Measurements from ENCODE around the gene ZNF316. TPM values are rescaled to one million over a fixed set of nuclear protein-coding genes. Genes with fewer than 3 reads are reported as not detected.

Gene ZNF316
- total RNA-seq, result 10 to 100 TPM; 42.6 to 43.7 TPM

DNA sequence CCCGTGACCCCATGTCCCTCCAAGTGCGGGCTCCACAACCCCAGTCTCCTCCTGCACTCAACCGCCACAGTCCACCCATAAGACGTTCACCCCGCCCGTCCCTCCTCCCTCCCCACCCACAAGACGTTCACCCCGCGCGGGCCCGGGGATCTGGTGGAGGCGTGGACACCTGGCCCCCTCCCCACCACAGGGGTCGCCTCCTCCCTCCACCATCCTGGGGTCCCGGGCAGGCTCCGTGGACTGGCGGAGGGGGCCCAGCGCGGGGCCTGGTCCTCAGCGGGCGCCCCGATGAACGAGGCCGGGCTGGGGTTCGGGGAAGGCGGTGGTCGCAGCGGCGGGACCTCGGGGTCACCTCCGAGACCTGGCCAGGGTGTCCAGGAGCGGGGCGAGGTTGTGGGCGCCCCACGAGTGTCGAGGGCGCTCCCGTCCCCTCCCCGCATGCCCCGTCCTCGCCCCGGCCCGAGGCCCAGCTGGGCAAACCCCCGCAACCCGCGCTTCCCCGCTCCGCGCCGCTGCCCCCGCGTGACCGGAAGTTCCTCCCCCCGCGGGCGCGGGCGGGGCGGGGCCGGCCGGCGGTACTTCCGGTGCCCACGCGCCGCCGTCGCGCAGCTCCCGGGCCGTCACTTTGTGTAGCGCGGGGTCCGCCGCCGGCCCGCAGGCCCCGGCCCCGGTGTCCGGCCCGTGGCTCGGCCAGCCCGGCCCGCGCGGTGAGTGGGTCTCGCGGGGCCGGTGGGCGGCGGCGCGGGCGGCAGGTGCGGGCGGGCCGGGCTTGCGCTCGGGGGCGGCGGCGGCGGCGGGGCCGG is at the start of gene ZNF316:
Gene ZNF316, plus strand, starts transcription at position 578 of the 803 bp plus-strand sequence. CDS start 5,092 bp downstream, outside the sequence.
- POLR2A ChIA-PET, result interaction anchor here (0.5 to 2.6 kb wide), 6 partner anchors 10 to 355 kb away, joined by 3 to 13 read pairs (median 4); partner anchors contain the start of gene INTS15
- Mint-ChIP-seq H3K27me3 (no peaks in the 10 kb centered on the region), H3K9me3 (peaks cover 3% of the 10 kb centered on the region), H3K4me1 (peaks cover 23% of the 10 kb centered on the region), H3K36me3 (peaks cover 21% of the 10 kb centered on the region), H3K27ac (peak within 1 kb of the TSS; percentile 94), H3K4me3 (peak within 1 kb of the TSS; percentile 93)
- peak; percentile 54 for ATAC-seq (ENCODE audit: low read depth)
- DNase-seq, result peak; percentile 84

DNA sequence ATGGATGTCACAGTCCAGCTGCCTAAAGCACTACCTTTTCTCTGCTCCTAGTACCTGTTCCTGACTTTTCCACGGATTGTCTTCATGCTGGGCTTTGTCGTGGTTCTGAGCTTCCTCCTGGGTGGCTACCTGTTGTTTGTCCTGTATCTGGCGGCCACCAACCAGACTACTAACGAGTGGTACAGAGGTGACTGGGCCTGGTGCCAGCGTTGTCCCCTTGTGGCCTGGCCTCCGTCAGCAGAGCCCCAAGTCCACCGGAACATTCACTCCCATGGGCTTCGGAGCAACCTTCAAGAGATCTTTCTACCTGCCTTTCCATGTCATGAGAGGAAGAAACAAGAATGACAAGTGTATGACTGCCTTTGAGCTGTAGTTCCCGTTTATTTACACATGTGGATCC is 48.6 kb upstream of the ZNF316 start:
- no peak for ATAC-seq (ENCODE audit: low read depth)
- H3K27me3 Mint-ChIP-seq, result no peaks in the 10 kb centered on the region
- H3K36me3 Mint-ChIP-seq, result peaks cover 31% of the 10 kb centered on the region
- peak overlapping the region; percentile 25 for H3K4me3 Mint-ChIP-seq
- DNase-seq, result no peak
- peaks cover 14% of the 10 kb centered on the region for H3K4me1 Mint-ChIP-seq
- H3K9me3 Mint-ChIP-seq, result no peaks in the 10 kb centered on the region
- POLR2A ChIA-PET, result no interaction called here
- no peak overlapping the region for H3K27ac Mint-ChIP-seq

DNA sequence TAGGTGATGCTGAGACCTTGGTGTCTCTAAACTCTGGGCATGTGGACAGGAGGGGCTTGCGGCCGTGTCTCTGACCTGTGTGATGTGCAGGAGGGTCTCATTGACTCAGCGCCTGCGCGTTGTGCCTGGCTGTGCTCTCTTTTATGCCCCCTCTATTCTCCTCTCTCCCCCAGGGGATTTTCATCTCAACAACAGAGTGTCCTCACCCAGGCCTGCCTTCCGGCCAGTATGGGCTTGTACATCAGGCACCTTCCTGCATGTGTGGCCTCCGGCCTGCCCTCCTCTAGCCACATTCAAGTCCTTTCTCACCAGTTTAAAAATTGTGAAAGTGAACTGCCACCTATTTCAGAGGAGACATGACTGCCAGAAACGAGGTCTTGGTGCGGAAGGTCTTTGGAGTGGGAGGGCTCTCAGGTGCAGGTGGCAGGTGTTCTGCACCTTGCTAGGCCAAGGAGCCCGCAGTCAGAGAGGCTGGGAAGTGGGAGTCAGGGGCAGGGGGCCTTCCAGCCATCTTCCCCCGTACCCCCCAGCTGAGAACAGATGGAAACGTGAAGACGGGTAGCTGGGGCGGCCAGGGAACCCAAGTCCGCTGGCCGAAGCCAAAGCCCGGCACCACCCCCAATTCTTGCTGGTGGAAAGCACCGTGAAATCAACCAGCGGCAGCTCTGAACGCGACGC is 47.8 kb upstream of the ZNF316 start:
- no peaks in the 10 kb centered on the region for H3K27me3 Mint-ChIP-seq
- peak overlapping the region; percentile 82 for H3K27ac Mint-ChIP-seq
- no peaks in the 10 kb centered on the region for H3K9me3 Mint-ChIP-seq
- peaks cover 29% of the 10 kb centered on the region for H3K36me3 Mint-ChIP-seq
- H3K4me1 Mint-ChIP-seq, result peaks cover 14% of the 10 kb centered on the region
- DNase-seq (no peak), ATAC-seq (ENCODE audit: low read depth) (no peak)
- POLR2A ChIA-PET, result interaction anchor here (1.0 to 1.8 kb wide), 7 partner anchors 8 to 49 kb away, joined by 3 to 8 read pairs (median 6); partner anchors contain the start of gene ZNF316
- peak overlapping the region; percentile 71 for H3K4me3 Mint-ChIP-seq

DNA sequence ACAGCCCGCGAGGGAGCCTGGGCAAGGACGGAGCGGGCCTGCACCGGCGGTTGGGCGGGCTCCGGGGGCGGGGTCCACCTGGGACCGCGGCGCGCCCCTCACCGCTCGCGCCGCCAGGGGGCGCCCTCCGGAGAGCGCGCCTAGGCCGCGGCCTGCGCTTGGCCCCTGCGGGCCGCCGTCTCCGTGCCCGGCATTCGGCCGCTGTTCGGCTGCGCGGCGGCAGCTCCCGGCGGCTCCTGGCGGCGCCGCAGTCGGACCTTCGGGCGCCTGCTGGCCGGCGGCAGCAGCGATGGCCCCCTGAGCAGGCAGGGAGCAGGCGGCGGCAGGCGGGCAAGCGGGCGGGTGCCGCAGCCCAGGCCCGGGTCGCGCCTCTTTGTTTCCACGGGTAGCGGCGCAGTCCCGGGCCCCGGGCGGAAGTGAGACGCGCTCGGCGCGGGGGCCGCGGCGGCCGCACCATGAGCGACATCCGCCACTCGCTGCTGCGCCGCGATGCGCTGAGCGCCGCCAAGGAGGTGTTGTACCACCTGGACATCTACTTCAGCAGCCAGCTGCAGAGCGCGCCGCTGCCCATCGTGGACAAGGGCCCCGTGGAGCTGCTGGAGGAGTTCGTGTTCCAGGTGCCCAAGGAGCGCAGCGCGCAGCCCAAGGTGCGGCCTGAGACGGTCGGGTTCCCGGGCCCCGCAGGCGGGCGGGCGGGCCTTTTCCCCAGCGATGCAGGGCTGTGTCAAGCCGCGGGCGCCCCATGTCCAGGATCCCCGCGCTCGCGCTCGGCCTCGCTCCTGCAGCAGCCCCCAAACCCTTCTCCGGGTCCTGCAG is 47.1 kb upstream of the ZNF316 start, which contains the start of gene INTS15:
Gene INTS15, plus strand, starts transcription at position 193 of the 816 bp plus-strand sequence. Its CDS starts 263 bp downstream, at position 456.
- Mint-ChIP-seq H3K4me1 (peaks cover 14% of the 10 kb centered on the region), H3K36me3 (peaks cover 27% of the 10 kb centered on the region), H3K9me3 (no peaks in the 10 kb centered on the region), H3K4me3 (peak within 1 kb of the TSS; percentile 99), H3K27me3 (no peaks in the 10 kb centered on the region), H3K27ac (peak within 1 kb of the TSS; percentile 94)
- POLR2A ChIA-PET, result interaction anchor here (0.7 to 1.8 kb wide), 8 partner anchors 9 to 136 kb away, joined by 3 to 8 read pairs (median 4); partner anchors contain the start of gene ZNF316
- DNase-seq (peak; percentile 95), ATAC-seq (ENCODE audit: low read depth) (peak; percentile 90)

DNA sequence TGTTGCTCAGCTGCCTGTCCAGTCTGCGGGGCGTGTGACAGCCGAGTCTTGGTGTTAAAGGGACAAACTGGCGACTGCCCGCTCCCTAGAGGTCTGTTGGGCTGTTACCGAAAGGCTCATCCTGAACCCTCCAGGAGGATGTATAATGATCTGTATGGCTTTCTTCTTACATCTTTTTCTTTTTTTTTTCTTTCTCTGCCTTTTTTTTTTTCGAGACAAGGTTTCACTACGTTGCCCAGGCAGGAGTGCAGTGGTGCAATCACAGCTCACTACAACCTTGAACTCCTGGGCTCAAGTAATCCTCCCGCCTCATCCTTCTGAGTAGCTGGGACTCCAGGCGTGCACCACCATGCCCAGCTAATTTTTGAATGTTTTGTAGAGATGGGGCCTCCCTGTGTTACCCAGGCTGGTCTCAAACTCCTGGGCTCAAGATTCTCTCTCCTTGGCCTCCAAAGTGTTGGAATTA is 46.4 kb upstream of the ZNF316 start:
- Mint-ChIP-seq H3K4me1 (peaks cover 14% of the 10 kb centered on the region), H3K4me3 (peak overlapping the region; percentile 99), H3K9me3 (no peaks in the 10 kb centered on the region), H3K27me3 (no peaks in the 10 kb centered on the region), H3K27ac (peak overlapping the region; percentile 94), H3K36me3 (peaks cover 26% of the 10 kb centered on the region)
- DNase-seq (no peak), ATAC-seq (ENCODE audit: low read depth) (no peak)
- POLR2A ChIA-PET, result interaction anchor here (0.6 to 1.8 kb wide), 8 partner anchors 10 to 165 kb away, joined by 3 to 8 read pairs (median 3); partner anchors contain the start of gene ZNF316

DNA sequence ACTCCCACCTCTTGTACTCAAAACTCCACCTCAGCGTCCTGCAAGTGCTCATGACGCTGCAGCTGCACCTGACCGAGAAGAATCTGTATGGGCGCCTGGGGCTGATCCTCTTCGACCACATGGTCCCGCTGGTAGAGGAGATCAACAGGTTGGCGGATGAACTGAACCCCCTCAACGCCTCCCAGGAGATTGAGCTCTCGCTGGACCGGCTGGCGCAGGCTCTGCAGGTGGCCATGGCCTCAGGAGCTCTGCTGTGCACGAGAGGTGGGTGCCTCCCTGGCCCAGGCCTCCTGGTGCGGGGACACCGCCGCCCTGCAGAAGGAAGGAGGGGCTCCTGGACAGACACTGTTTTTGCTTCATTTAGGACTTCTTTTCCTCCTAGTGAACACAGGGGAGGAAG is 37.0 kb upstream of the ZNF316 start:
- Mint-ChIP-seq H3K4me1 (peaks cover 2% of the 10 kb centered on the region), H3K9me3 (no peaks in the 10 kb centered on the region), H3K36me3 (peaks cover 21% of the 10 kb centered on the region), H3K27ac (no peak overlapping the region), H3K27me3 (no peaks in the 10 kb centered on the region), H3K4me3 (no peak overlapping the region)
- ATAC-seq (ENCODE audit: low read depth) (no peak), DNase-seq (no peak)
- POLR2A ChIA-PET, result interaction anchor here (1.7 to 2.4 kb wide), 2 partner anchors 10 to 39 kb away, joined by 5 to 8 read pairs; partner anchors contain the start of gene INTS15

DNA sequence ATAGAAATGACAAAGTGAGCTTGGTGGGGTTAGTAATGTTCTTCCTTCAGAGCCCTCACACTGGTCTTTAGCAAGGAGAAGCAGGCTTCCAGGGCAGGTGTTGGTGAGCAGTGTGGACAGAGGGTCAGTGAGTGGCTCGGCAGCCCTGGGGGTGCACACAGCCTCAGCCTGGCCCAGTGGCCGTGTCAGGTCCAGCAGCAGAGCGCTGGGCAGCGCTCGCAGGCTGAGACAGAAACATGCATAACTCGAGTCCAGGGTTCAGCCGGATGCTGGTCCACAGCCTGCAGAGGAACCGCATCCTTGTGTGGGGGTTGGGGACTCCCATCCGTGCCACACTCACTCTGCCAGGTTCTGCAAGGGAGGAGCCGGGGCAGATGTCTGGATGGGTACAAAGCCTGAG is 32.7 kb upstream of the ZNF316 start:
- Mint-ChIP-seq H3K4me1 (peaks cover 2% of the 10 kb centered on the region), H3K36me3 (peaks cover 6% of the 10 kb centered on the region), H3K27ac (no peak overlapping the region), H3K27me3 (no peaks in the 10 kb centered on the region), H3K4me3 (no peak overlapping the region), H3K9me3 (no peaks in the 10 kb centered on the region)
- DNase-seq (no peak), ATAC-seq (ENCODE audit: low read depth) (no peak)
- POLR2A ChIA-PET, result no interaction called here

DNA sequence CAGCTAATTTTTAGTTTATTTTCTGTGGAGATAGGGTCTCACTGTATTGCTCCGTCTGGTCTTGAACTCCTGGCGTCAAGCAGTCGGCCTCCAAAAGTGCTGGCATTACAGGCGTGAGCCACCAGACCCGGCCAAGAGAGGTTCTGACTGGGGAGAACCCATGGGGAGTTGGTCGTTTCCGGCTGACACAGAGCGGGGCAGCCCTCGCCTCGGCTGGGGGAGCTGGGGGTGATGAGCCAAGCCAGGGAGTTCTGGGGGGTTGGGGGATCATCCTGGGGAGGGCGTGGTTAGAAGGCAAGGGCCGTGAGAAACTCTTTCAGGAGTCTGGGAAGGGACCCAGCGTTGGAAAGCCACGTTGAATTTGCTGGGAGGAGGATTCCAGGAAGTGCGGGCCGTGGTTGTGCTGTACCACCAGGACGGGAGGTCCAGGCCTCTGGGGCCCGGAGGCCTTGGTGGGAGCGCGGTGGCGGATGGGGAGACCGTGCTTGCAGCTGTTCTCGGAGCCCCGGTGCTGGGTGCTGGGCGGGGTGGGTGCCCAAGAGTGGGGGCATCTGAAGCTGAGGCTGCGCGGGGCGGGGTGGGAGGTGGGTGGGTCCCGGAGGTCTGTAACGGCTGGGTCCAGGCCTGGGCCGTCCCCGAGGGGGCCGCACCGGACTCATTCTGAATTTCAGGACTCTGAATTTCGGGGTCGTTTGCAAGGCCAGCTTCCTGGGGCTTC is 30.1 kb upstream of the ZNF316 start:
- H3K4me3 Mint-ChIP-seq, result no peak overlapping the region
- peaks cover 4% of the 10 kb centered on the region for H3K36me3 Mint-ChIP-seq
- no peaks in the 10 kb centered on the region for H3K9me3 Mint-ChIP-seq
- H3K27me3 Mint-ChIP-seq, result no peaks in the 10 kb centered on the region
- ATAC-seq (ENCODE audit: low read depth) (no peak), DNase-seq (no peak)
- no peak overlapping the region for H3K27ac Mint-ChIP-seq
- peaks cover 2% of the 10 kb centered on the region for H3K4me1 Mint-ChIP-seq
- POLR2A ChIA-PET, result no interaction called here

DNA sequence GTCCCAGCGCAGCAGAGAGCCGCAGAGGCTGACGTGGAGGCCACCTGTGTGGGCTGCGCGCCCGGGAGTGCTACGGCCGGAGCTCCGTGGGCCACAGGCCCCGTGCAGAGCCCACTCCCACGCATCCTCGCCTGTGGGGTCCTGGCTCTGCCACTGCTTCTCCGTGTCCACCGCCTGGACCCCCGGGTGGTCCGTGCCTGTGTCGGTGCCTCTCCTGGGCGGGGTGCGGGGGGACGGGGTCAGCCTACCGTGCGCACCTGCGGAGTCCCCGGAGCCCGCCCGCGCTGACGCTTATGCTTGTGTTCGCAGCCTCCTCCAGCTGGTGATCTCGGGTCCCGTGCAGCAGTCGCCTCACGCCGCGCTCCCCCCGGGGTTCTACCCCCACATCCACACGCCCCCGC is 29.5 kb upstream of the ZNF316 start:
- Mint-ChIP-seq H3K9me3 (no peaks in the 10 kb centered on the region), H3K36me3 (peaks cover 3% of the 10 kb centered on the region), H3K4me1 (no peaks in the 10 kb centered on the region), H3K27me3 (no peaks in the 10 kb centered on the region), H3K27ac (no peak overlapping the region), H3K4me3 (no peak overlapping the region)
- DNase-seq (no peak), ATAC-seq (ENCODE audit: low read depth) (no peak)
- POLR2A ChIA-PET, result interaction anchor here (0.6 kb wide), 1 partner anchor 170 kb away, joined by 4 read pairs; no protein-coding TSS in a partner anchor

DNA sequence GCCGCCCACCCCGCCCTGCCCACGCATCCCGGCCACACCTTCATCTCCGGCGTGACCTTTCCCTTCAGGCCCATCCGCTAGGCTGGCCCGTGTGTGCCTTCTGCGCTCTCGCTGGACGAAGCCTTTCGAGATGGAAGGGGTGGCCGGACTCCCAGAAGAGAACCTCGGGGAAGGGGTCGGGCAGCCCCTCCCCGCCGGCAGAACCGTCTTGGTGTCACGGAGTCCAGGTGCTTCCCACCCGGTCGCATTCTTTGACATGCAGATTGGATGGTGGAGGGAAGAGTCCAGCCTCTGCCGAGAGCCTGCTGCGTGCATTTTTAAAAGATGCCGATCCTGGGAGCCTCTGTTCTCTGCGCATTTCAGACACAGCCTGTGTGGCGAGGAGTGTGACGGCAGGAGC is 29.0 kb upstream of the ZNF316 start:
- Mint-ChIP-seq H3K27me3 (peaks cover 2% of the 10 kb centered on the region), H3K9me3 (no peaks in the 10 kb centered on the region), H3K36me3 (peaks cover 3% of the 10 kb centered on the region), H3K4me1 (no peaks in the 10 kb centered on the region), H3K27ac (no peak overlapping the region), H3K4me3 (no peak overlapping the region)
- DNase-seq, result no peak
- POLR2A ChIA-PET, result interaction anchor here (0.6 to 0.8 kb wide), 2 partner anchors 20 to 171 kb away, joined by 4 to 8 read pairs; no protein-coding TSS in a partner anchor
- ATAC-seq (ENCODE audit: low read depth), result no peak

DNA sequence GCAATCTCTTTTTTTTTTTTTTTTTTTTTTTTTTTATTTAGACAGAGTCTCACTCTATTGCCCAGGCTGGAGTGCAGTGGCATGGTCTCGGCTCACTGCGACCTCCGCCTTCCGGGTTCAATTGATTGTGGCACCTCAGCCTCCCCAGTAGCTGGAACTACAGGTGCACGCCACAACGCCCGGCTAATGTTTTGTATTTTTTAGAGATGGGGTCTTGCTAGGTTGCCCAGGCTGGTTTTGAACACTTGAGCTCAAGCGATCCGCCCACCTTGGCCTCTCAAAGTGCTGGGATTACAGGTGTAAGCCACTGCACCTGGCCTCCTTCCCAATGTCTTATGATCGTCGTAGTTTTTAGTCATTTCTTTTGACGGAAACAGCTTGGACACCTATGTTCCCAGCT is 28.3 kb upstream of the ZNF316 start:
- no peak overlapping the region for H3K4me3 Mint-ChIP-seq
- ATAC-seq (ENCODE audit: low read depth) (no peak), DNase-seq (no peak)
- H3K27ac Mint-ChIP-seq, result no peak overlapping the region
- H3K27me3 Mint-ChIP-seq, result peaks cover 7% of the 10 kb centered on the region
- H3K9me3 Mint-ChIP-seq, result no peaks in the 10 kb centered on the region
- no peaks in the 10 kb centered on the region for H3K4me1 Mint-ChIP-seq
- POLR2A ChIA-PET, result interaction anchor here (0.8 kb wide), 1 partner anchor 19 kb away, joined by 8 read pairs; no protein-coding TSS in a partner anchor
- H3K36me3 Mint-ChIP-seq, result no peaks in the 10 kb centered on the region

DNA sequence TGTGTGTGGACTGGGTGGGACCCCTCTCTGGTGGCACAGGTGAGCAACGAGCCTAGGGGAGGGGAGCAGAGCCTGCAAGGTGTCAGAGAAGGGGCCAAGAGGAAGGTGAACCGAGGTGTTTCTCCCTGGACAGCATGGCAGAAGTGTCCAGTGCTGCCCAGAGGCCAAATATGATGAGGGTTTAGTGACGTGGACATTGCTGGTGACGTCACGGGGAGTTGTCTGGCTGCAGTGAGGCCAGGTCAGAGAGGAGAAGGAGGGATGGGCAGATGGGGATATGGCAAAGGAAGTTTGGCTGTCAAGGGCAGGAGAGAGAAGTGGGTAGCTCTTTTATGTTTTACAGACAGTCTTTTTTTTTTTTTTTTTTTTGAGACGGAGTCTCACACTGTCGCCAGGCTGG is 24.3 kb upstream of the ZNF316 start:
- Mint-ChIP-seq H3K9me3 (no peaks in the 10 kb centered on the region), H3K27me3 (peaks cover 20% of the 10 kb centered on the region), H3K36me3 (no peaks in the 10 kb centered on the region), H3K4me3 (no peak overlapping the region), H3K27ac (no peak overlapping the region), H3K4me1 (peaks cover 7% of the 10 kb centered on the region)
- DNase-seq (no peak), ATAC-seq (ENCODE audit: low read depth) (no peak)
- POLR2A ChIA-PET, result no interaction called here
